Measurements from ENCODE around the gene DEPDC7.
"Not testable (repeated sequence)": the region's sequence is repeated elsewhere in the genome, so short reads cannot be mapped to it uniquely, and the experiment has no call there.

DEPDC7 gene

DNA sequence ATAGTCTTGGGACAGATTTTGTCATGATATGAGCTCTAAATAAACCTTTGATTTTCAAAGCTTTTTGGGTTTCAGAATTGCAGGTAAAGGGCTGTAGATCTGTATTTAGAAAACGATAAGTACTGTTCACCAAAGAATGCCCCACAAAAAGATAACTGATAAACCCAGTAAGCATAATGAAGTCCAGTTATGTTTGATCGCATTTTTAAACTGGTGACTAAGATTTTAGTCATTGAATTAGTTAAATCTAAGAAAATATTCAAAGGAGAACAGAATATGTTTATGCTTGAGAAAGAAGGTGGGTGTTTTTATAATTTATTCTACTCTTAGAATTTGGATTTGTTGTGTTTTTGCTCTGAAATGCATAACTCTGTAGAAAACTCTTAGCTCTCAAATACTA is 11.6 kb downstream of the DEPDC7 start:
- DNase-seq = no peak

DNA sequence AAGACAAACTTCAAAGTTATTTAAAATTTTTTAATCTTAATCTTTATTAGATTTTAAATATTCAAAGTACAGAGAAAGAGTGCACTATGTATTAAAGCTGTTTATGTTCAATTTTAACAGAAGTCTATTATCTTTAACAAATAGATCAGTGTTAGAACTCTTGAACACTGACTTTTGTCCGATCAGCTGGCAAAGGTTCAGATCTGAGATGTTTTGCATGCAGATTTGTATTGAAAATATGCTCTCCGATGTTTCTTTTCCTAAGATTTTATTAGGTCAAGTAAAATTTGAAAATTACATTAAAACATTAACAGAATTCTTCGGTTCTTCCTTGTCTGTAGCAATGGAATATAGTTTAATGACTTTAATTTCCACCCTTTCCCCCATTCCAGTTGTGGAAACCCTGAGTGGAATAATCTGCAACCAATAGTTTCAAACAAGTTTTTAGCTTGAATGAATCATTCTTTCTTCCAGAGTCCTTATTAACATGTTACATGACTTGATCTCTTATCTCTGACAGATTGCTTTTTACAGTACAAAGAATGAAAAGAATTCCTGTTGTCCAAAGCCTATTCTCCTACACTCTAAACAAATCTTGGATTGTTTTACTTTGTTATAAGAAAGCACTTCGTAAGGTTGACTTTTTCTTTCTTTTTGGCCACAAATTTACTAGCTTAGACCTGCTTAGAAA is 12.3 kb downstream of the DEPDC7 start:
- no peak for DNase-seq

DNA sequence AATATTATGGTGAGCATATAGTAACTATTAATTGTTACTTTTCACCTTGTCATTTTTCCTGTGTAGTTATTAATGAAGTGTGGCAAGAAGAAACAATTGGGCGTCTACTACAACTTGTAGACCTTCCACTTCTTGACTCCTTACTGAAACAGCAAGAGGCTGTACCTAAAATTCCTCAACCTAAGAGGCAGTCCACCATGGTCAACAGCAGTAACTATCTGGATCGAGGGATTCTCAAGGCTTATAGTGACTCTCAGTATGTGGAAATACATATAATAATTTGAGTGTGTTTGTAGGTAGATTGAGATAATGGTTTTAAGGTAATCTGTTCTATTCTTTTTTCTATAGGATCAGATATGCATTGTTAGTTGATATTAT is 12.8 kb downstream of the DEPDC7 start:
- no peak for DNase-seq

DNA sequence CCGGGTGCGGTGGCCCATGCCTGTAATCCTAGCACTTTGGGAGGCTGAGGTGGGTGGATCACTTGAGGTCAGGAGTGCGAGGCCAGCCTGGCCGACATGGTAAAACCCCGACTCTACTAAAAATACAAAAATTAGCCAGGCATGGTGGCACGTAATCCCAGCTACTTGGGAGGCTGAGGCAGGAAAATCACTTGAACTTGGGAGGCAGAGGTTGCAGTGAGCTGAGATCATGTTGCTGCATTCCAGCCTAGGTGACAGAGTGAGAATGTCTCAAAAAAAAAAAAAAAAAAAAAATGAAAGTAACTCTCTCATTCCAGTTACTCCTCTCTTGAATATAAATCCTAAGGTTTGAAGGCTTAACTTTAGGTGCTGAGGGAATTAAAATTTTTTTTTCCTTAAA is 13.5 kb downstream of the DEPDC7 start:
- not testable (repeated sequence) for DNase-seq

DNA sequence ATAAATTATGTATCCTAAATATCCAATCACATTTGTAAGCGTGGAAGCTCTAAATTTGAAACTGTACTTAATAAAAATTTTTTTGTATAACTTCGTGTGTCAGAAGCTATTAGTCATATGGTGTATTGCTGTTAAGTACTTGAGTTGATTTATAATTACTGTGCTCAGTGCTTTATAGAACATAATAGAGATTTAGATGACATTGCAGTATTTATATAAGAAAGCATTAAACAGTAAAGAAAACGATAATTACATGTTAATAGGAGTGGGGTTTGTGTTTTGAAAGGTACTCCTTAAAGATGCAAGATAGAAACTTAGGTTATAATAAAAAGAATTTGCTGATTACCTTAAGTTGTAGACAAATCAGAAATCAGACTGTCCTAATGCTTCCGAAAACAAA is 17.8 kb downstream of the DEPDC7 start:
- DNase-seq = no peak

DNA sequence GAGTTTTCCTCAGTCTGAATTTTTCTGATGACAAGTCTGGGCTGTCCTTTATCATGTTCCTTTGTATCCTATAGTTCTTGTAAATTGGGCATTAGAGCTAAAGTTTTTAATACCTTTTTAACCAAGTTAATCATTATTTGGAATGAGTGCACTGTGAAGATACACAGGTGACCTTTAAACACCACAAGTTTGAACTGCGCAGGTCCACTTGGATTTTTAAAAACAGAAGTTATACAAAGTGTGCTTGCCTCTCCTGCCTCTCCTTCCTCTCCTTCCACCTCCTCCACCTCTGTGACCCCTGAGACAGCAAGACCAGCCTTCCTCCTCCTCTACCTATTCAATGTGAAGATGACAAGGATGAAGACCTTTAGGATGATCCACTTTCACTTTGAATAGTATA is 19.3 kb downstream of the DEPDC7 start:
- DNase-seq = no peak

DNA sequence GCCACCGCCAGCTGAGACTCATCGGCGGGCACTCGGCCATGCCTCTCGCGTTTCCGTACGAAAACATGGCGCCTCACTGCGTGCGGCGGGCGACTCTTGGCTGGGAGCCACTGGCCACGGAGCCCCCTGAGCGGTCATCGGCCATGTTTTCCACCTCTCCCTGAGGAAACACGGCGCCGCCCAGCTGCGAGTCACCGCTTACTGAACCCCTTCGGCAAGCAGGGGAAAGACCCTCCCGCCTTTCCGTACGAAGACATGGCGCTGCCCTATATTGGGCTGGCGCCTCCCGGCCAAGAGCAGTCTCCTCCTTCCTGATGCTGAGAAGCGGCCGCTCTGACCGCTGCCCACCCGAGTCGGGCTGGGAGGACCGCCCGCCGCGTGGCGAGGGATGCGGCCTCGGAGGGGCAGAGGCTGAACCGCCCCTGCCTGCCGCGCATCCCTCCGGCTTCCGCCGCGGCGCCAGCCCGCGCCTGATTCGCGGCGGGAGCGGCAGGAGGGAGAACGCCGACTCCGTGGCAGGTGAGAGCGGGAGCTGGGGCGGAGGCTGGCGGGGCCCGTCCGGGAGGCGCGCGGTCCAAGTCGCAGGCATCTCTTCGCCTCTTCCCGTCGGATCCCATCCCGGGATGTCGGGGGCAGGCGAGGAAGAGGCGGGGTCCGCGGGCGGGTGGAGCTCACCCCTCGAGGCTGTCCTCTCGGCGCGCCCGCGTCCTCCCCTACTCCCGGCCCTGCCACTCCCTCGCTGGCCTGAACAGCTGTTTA is 23.8 kb downstream of the DEPDC7 start, which contains the start of gene TCP11L1:
Gene TCP11L1 (plus strand): TSS at position 299 of the 759 bp plus-strand sequence. CDS start 4,202 bp downstream, outside the sequence.
- peak; percentile 75 for DNase-seq

DNA sequence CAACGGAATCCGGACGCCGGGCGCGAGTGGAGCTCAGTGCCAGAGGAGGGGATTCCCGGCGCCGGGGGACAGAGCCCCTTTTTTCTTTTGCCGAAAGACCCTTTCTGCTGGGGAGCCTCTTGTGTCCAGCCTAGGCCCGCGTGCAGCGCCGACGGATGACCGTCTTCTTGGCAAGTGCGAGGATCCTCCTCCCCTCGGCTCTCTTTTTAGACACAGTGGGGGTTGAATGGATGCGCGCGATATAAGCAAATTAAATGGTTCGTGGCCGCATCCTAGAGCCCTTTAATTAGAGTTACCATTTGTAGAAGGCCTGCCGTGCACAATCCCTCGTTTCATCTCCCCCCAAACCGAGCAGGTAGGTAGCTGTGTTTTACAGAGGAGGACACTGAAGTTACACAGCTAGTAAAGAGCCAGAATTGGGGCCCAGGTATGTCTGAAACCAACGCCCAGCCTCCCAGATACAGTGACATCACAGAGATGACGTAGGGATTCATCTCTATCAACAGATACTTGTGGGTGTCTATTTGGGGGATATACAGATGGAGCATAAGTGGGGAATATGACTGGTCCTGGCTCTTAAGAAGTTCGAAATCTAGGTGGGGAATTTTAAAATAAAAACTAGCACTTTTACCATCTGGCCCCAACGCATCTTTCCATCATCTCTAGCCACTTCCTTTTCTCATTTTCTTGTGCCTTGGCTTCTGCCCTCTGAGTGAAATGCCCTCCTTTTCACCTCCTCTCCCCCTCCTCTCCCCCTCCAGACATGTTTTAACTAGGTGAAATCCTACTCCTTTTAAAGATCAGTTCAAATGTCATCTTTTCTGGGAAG is 24.6 kb downstream of the DEPDC7 start:
- DNase-seq = peak; percentile 7

DNA sequence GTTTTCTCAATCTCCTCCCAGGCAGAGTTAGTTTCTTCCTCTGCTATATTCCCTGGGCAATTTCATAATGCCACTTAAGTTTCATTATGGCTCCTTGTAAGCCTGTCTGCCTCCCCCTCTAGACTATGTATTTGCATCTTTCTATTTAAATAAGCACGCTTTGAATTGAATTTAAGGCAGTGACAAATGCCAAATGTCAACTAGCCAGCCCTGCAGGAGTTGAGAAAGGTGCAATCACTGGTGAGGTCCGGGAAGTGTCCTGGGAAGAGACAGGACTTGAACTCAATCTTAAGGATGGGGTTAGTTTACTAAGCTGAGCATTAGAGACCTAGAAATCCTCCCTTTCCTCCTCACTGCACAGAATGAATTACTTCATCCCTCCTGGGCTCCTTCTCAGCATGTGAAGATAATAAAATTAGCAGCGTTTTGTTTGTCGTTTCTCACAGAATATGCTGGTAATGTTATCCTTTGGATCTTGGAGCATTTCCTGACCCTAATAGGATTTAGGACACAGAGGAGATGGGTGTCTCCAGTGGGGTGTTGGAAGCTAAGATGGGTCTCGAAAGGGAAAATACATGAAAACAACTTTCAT is 25.3 kb downstream of the DEPDC7 start:
- peak; percentile 25 for DNase-seq

DNA sequence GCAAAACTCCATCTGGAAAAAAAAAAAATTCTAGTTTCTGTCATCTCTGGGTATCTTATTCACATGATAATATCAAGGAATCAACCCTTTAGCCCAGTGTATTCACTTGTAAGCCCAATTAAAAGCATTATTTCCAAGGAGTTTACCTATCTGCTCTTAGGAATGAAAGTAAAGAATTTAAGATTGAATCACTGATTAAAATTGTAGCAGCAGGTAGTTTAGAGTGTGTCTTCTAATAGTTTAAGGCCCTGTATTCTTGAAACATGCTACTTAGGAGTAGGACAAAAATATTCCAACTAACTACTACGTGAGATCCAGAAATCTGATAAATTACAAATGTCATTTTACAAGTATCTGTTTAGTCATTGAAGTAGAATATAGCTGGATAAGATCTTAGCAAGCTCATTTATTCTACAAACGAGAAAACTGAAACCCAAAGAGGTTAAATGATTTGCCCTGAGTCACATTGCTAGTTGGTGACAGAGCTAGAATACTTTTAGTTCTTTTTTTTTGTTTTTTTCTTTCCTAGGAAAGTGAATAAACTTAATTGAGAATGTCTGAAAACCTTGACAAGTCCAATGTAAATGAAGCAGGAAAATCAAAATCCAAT is 27.6 kb downstream of the DEPDC7 start:
- DNase-seq = no peak

DNA sequence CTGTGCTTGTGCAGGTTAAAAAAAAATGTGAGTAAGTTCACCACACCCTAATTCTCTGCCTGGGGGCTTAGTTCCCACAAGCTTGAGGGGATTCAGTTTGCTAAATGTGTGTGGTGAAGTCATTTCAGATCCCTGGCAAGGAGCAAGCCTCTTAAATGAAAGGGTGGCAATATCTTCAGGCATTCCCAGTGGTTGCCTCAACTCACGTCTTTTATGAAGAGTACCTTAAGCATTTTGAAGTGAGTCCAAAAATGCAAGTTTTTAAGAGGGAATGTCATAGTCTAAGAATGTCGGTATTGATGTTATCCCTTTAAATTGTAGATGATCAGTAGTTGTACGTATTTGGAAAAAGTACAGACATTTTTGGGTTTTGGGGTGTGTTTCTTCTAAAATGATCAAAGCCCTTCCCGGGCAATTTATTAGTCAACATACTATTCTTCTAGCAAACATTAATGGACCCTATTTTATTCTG is 28.6 kb downstream of the DEPDC7 start:
- DNase-seq = no peak

DNA sequence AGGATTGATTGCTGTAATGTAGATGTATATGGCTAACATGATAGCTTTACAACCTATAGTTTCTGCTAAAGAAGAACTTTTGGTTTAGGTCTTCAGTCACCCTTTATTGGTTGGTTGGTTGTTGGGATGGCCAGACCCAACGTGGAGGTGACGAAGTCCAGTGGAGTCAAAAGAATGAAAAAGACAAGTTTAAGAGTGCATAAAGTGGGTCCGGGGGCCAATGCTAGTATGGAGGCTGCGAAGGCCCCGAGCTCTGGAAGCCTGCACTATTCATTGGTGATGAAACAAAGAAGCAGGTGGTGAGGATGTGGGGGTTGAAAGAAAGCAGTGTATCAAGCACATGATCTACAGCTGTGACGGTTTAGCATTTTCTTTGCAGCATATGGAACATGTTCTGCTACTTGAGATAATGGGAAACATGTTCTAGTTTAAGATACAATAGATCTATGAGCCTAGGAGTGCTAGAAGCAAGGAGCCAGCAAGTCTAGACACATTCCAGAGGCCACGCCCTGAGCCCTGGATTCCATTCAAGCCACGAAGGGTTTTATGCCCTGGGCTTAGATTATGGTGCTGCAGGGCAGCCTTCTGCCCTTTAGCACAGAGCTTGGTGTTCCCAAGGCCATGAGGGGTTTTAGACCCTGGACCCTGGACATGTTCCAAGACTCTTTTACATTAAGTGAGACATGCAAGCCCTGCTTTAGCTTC is 30.0 kb downstream of the DEPDC7 start:
- DNase-seq = no peak

DNA sequence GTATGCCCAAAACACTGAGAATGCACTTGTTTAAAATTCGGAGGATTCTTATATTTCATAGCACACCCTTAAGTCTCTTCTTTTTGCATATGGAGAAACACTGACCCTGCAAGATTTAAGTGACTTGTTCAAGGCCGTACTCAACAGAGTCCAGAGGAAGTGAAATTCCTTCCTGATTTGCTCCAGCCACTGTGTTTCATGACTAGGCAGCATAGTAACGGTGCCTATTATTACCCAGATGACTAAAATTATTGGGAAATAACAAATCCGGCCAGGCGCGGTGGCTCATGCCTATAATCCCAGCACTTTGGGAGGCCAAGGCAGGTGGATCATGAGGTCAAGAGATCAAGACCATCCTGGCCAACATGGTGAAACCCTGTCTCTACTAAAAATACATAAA is 33.0 kb downstream of the DEPDC7 start:
- peak; percentile 93 for DNase-seq

DNA sequence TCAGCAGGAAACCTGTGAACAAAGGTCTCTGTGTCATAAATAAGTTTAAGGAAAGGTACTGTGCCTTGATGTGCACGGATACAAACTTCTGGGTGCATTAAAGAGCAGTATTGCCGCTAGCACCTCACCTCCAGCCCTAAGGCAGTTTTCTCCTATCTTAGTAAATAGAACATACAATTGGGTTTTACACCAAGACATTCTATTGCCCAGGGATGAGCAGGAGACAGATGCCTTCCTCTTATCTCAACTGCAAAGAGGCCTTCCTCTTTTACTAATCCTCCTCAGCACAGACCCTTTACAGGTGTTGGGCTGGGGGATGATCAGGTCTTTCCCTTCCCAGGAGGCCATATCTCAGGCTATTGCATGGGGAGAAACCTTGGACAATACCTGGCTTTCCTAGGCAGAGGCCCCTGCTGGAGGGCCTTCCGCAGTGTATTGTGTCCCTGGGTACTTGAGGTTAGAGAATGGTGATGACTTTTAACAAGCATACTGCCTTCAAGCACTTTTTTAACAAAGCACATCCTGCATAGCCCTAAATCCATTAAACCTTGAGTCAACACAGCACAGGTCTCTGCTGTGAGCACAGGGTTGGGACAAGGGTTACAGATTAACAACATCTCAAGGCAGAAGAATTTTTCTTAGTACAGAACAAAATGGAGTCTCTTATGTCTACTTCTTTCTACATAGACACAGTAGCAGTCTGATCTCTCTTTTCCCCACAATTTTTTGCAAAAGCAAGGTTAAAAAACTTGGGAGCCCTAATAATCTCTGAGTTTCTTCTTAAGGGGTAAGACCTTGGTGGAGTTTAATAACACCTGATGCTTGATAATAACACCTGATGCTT is 34.1 kb downstream of the DEPDC7 start:
- DNase-seq = not testable (repeated sequence)

DNA sequence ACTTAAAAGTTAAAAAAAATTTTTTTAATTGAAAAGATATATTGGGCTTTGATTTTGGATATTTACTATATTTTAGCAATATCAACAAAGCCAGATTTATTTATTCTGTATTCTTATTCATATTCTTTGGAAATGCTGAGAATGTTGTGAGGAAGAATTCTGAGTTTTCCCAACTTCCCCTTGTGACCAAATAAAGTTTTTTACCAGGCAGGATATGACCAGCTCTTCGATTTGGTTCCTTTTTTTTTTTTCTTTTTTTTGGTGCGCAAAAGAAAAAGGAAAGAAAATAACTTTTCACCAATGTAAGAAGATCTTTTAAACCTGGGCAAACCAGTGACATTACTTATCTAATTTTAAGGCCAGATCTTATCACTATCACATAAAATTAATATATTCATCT is 36.6 kb downstream of the DEPDC7 start:
- peak; percentile 71 for DNase-seq

DNA sequence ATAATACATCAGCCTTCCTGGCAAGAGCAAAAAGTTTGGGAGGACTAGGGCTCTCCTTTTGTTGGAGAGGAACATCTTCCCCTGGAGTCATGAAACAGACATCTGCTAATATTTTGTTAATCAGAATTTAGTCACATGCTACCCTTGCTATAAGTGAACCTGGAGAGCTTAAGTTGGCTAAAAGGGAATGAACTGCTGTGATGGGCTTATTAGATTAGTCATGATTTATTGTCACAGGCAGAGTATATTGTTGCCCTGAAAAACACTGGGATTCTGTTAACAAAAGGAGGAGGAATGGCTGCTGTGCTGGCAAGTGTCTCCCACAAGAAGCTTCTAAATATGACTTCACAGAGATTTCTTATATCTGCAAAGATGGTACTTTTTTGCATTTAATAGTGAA is 39.7 kb downstream of the DEPDC7 start:
- DNase-seq = no peak

DNA sequence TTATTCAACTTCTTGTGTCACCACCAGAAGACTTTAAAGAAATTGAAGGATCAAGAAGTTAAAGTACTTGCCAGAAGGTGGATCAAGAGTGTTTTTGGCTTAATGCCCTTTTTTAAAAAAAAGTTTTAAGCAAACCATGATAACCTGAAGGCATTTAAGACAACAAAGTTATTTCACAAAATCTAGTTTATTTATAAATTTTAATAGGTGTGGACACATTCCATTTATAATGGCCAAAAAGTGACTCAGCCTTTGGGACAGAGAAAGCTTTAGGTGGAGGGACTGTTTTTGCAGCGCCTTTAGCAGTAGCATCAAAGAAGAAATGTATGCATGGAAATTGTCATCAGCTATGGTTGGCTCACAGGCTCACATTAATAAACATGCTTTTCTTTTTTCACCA is 41.6 kb downstream of the DEPDC7 start:
- no peak for DNase-seq

DNA sequence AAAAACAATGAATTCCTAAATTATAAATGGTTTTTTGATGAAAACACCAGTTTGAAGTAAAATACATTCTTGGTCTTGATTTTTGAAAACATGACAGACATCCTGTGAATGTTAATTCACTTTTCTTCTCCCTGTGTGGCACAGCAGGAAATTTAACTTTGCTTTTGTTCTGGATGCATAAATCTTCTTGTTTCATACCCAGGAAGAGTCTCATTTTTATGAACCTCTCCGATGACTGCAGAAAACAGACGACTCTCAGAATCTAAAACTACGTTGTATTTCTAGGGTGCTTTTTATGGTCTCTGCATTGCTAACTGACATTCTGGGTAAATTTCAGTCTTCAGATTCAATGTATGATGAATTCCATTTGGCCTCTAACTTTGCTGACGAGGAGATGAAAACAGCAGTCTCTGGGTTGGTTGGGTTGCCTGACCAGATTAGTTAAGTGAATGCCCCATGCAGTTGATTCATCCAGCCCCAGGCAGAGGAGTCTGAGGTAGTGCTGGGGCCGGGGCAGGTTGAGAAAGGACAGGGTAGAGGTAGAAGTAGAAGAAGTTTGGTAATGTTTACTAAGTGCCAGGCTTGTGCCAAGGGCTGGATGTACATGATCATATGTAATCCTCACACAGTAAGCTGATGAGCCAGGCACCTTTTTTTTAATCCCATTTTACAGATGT is 43.8 kb downstream of the DEPDC7 start:
- no peak for DNase-seq

DNA sequence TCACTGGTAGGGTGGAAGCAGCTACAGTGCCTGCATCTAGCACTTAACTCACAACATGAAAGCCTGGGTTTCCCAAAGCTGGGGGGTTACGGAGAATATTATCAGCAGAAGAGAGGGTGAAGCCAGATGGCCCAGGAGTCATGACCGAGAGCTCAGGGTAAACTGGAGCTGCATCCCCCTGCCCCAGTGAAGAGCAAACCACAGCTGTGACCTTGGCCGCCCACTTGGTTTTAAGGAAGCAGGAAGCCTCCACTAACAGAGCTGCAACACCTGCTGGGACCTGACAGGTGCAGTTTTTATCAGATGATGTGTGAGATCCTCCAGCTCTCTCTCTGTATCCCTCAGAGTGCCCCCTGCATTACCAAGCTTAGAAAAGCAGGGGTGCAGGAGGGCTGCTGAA is 44.6 kb downstream of the DEPDC7 start:
- DNase-seq = no peak

DNA sequence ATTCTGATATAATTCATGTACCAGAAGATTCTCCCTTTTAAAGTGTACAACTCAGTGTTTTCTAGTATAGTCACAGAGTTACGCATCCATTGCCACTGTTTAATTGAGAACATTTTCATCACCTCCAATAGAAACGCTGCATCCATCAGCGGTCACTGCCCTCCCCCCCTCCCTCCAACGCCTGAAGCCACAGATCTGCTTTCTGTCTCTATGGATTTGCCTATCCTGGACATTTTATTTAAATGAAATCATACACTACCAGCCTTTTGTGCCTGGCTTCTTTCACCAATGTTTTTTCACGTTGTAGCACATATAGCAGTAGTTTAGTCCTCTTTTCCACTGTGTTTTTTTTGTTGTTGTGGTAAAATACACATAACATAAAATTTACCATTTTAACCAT is 46.5 kb downstream of the DEPDC7 start:
- no peak for DNase-seq
